Measurements from ENCODE around the gene ARHGAP19.
A peak's percentile ranks its signal among the peaks of the same experiment; 100 is the strongest.

ARHGAP19 gene

GRCh38 chr10:97197030-97197500 lies 95.4 kb downstream of the ARHGAP19 start:
- H3K4me3 ChIP-seq (ENCODE audit: low read depth in 1 of 2, low read length in 2 of 2): no peak overlapping the region
- H3K27ac ChIP-seq (ENCODE audit: low read depth, low read length): no peak overlapping the region
- H3K9ac ChIP-seq (ENCODE audit: low read length): no peak overlapping the region
- peaks cover 4% of the 10 kb centered on the region for H3K4me1 ChIP-seq (ENCODE audit: insufficient read depth, low read length)
- no peaks in the 10 kb centered on the region for H3K36me3 ChIP-seq (ENCODE audit: insufficient read depth, low read length)
- H3K27me3 ChIP-seq (ENCODE audit: control insufficient read depth in 1 of 2, insufficient read depth in 2 of 2, low read length in 2 of 2): no peaks in the 10 kb centered on the region
- H3K9me3 ChIP-seq (ENCODE audit: low read length): no peaks in the 10 kb centered on the region

- H3K9me3 ChIP-seq (ENCODE audit: low read length): no peaks in the 10 kb centered on the region
- H3K4me1 ChIP-seq (ENCODE audit: insufficient read depth, low read length): peaks cover 4% of the 10 kb centered on the region
- no peaks in the 10 kb centered on the region for H3K36me3 ChIP-seq (ENCODE audit: insufficient read depth, low read length)
- H3K4me3 ChIP-seq (ENCODE audit: low read depth in 1 of 2, low read length in 2 of 2): peak overlapping the region; percentile 47 to 72
- H3K27ac ChIP-seq (ENCODE audit: low read depth, low read length): no peak overlapping the region
- no peak overlapping the region for H3K9ac ChIP-seq (ENCODE audit: low read length)
- no peaks in the 10 kb centered on the region for H3K27me3 ChIP-seq (ENCODE audit: control insufficient read depth in 1 of 2, insufficient read depth in 2 of 2, low read length in 2 of 2)
Observed at GRCh38 chr10:97196223-97197029, 96.0 kb downstream of the ARHGAP19 start.

- H3K9me3 ChIP-seq (ENCODE audit: low read length): no peaks in the 10 kb centered on the region
- no peaks in the 10 kb centered on the region for H3K27me3 ChIP-seq (ENCODE audit: control insufficient read depth in 1 of 2, insufficient read depth in 2 of 2, low read length in 2 of 2)
- H3K9ac ChIP-seq (ENCODE audit: low read length): no peak overlapping the region
- no peaks in the 10 kb centered on the region for H3K36me3 ChIP-seq (ENCODE audit: insufficient read depth, low read length)
- H3K4me3 ChIP-seq (ENCODE audit: low read depth in 1 of 2, low read length in 2 of 2): peak overlapping the region; percentile 47 to 72
- H3K27ac ChIP-seq (ENCODE audit: low read depth, low read length): no peak overlapping the region
- H3K4me1 ChIP-seq (ENCODE audit: insufficient read depth, low read length): peaks cover 4% of the 10 kb centered on the region
Observed at GRCh38 chr10:97195706-97196222, 96.7 kb downstream of the ARHGAP19 start.

DNA sequence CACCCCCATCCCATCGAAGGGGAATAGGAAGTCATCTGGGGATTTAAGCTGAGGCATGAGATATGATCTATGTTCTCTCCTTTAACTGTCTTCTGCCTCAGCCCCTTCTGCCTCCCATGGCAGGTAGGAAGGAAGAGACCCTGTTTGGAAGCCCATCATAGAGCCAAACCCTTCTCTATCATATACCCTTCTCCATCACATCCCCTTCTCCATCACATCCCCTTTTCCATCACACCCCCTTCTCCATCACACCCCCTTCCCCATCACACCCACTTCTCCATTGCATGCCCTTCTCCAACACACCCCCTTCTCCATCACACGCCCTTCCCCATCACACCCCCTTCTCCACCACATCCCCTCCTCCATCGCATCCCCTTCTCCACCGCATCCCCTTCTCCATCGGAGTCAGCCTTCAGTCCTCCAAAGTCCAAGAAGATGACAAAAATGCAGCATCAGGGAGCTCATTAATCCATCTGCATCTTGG lies 99.4 kb downstream of the ARHGAP19 start:
- Histone ChIP-seq H3K4me3 (ENCODE audit: low read depth in 1 of 2, low read length in 2 of 2) (no peak overlapping the region), H3K9ac (ENCODE audit: low read length) (no peak overlapping the region), H3K9me3 (ENCODE audit: low read length) (no peaks in the 10 kb centered on the region), H3K36me3 (ENCODE audit: insufficient read depth, low read length) (no peaks in the 10 kb centered on the region), H3K27ac (ENCODE audit: low read depth, low read length) (no peak overlapping the region), H3K27me3 (ENCODE audit: control insufficient read depth in 1 of 2, insufficient read depth in 2 of 2, low read length in 2 of 2) (no peaks in the 10 kb centered on the region), H3K4me1 (ENCODE audit: insufficient read depth, low read length) (peaks cover 4% of the 10 kb centered on the region)

- no peak overlapping the region for H3K4me3 ChIP-seq (ENCODE audit: low read depth in 1 of 2, low read length in 2 of 2)
- H3K36me3 ChIP-seq (ENCODE audit: insufficient read depth, low read length): no peaks in the 10 kb centered on the region
- no peak overlapping the region for H3K27ac ChIP-seq (ENCODE audit: low read depth, low read length)
- H3K4me1 ChIP-seq (ENCODE audit: insufficient read depth, low read length): no peaks in the 10 kb centered on the region
- peaks cover 0 to 16% of the 10 kb centered on the region in 2 donors for H3K27me3 ChIP-seq (ENCODE audit: control insufficient read depth in 1 of 2, insufficient read depth in 2 of 2, low read length in 2 of 2)
- H3K9ac ChIP-seq (ENCODE audit: low read length): no peak overlapping the region
- no peaks in the 10 kb centered on the region for H3K9me3 ChIP-seq (ENCODE audit: low read length)
Observed at GRCh38 chr10:97190450-97190849, 102.0 kb downstream of the ARHGAP19 start.

- Histone ChIP-seq H3K27me3 (ENCODE audit: control insufficient read depth in 1 of 2, insufficient read depth in 2 of 2, low read length in 2 of 2) (peaks cover 0 to 26% of the 10 kb centered on the region in 2 donors), H3K9me3 (ENCODE audit: low read length) (no peaks in the 10 kb centered on the region), H3K4me3 (ENCODE audit: low read depth in 1 of 2, low read length in 2 of 2) (no peak overlapping the region), H3K36me3 (ENCODE audit: insufficient read depth, low read length) (no peaks in the 10 kb centered on the region), H3K9ac (ENCODE audit: low read length) (no peak overlapping the region), H3K4me1 (ENCODE audit: insufficient read depth, low read length) (no peaks in the 10 kb centered on the region), H3K27ac (ENCODE audit: low read depth, low read length) (no peak overlapping the region)
Observed at GRCh38 chr10:97188261-97188711, 104.2 kb downstream of the ARHGAP19 start.

GRCh38 chr10:97186911-97187310 lies 105.5 kb downstream of the ARHGAP19 start:
- H3K4me1 ChIP-seq (ENCODE audit: insufficient read depth, low read length): no peaks in the 10 kb centered on the region
- H3K9ac ChIP-seq (ENCODE audit: low read length): no peak overlapping the region
- H3K27me3 ChIP-seq (ENCODE audit: control insufficient read depth in 1 of 2, insufficient read depth in 2 of 2, low read length in 2 of 2): peaks cover 0 to 26% of the 10 kb centered on the region in 2 donors
- no peaks in the 10 kb centered on the region for H3K9me3 ChIP-seq (ENCODE audit: low read length)
- H3K27ac ChIP-seq (ENCODE audit: low read depth, low read length): no peak overlapping the region
- no peak overlapping the region for H3K4me3 ChIP-seq (ENCODE audit: low read depth in 1 of 2, low read length in 2 of 2)
- no peaks in the 10 kb centered on the region for H3K36me3 ChIP-seq (ENCODE audit: insufficient read depth, low read length)

DNA sequence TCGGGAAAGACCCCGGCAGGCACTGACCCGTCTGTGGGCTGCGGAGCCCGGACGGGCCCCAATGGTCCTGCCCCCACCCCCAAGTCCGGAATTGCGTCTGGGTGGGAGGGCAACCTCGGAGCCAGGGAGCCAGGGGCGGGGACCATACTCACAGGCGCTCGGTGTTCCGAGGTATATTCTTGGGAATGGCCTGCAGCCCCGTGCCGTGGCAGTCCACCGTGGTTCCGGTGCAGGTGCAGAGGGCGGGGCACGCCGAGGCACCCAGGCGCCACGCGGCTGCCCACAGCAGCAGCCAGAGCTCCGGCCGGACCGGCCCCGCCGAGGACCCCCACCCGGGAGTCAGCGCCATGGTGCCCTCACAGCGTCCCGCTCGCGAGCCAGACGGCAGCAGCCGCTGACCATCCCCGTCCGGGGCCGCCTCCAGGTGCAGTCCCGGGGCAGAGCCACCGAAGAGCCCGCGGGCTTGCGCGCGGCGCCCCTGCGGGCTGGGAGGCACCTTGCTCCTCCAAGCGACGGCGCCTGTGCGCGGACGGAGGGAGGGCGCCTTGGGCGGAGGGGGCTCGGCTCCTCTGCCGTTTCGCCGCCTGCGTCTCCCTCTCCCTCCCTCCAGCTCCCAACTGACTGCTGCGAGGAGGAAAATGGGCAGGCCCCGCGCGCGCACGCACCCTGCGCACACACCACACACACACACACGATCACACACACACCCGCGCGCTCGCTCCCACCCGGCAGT lies 106.9 kb downstream of the ARHGAP19 start, which contains the start of gene SLIT1:
Gene SLIT1, minus strand, starts transcription at position 634 of the 733 bp plus-strand sequence. Its CDS starts 285 bp downstream, at position 349.
- no peaks in the 10 kb centered on the region for H3K36me3 ChIP-seq (ENCODE audit: insufficient read depth, low read length)
- H3K27me3 ChIP-seq (ENCODE audit: control insufficient read depth in 1 of 2, insufficient read depth in 2 of 2, low read length in 2 of 2): peaks cover 0 to 26% of the 10 kb centered on the region in 2 donors
- H3K4me1 ChIP-seq (ENCODE audit: insufficient read depth, low read length): no peaks in the 10 kb centered on the region
- H3K9ac ChIP-seq (ENCODE audit: low read length): no peak within 1 kb of the TSS
- no peaks in the 10 kb centered on the region for H3K9me3 ChIP-seq (ENCODE audit: low read length)
- H3K4me3 ChIP-seq (ENCODE audit: low read depth in 1 of 2, low read length in 2 of 2): no peak within 1 kb of the TSS
- H3K27ac ChIP-seq (ENCODE audit: low read depth, low read length): no peak within 1 kb of the TSS

DNA sequence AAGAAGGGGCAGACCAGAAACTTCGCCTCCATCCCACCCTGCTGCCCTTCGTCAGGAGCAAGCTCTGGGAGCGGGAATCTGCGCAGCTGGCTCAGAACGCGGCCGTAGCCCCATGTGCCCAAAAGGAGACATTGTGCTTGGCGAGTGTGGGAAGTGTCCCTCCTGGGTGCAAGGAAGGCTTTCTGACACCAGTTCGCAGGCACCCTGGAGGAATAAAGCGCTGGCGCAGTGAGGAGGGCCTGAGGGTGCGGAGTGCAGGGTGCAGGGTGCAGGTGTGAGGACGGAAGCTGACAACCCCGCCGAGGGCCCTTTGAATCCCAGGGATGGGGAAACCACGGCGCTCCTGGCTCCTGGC lies 107.5 kb downstream of the ARHGAP19 start:
- Histone ChIP-seq H3K4me1 (ENCODE audit: insufficient read depth, low read length) (no peaks in the 10 kb centered on the region), H3K27ac (ENCODE audit: low read depth, low read length) (no peak overlapping the region), H3K9me3 (ENCODE audit: low read length) (no peaks in the 10 kb centered on the region), H3K36me3 (ENCODE audit: insufficient read depth, low read length) (no peaks in the 10 kb centered on the region), H3K4me3 (ENCODE audit: low read depth in 1 of 2, low read length in 2 of 2) (no peak overlapping the region), H3K9ac (ENCODE audit: low read length) (no peak overlapping the region), H3K27me3 (ENCODE audit: control insufficient read depth in 1 of 2, insufficient read depth in 2 of 2, low read length in 2 of 2) (peaks cover 0 to 28% of the 10 kb centered on the region in 2 donors)

DNA sequence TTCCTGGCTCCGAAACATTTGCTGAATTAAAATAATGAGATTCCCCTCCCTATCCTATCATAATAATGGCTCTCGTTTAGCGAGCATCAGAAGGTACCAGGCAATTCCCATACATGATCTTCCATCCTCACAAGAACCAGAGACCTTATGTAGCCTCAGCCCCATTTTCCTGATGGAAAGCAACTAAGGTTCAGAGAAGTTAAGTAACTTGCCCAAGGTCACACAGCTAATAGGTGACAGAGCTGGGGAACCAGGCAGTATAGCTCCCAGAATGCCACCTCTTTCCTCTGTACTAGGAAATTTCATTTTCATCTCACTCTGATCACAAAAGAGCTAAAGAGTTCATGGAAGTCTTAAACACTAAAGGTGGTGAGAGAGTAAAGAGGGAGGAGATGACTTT lies 109.1 kb downstream of the ARHGAP19 start:
- Histone ChIP-seq H3K4me3 (ENCODE audit: low read depth in 1 of 2, low read length in 2 of 2) (no peak overlapping the region), H3K36me3 (ENCODE audit: insufficient read depth, low read length) (no peaks in the 10 kb centered on the region), H3K27ac (ENCODE audit: low read depth, low read length) (no peak overlapping the region), H3K9ac (ENCODE audit: low read length) (no peak overlapping the region), H3K27me3 (ENCODE audit: control insufficient read depth in 1 of 2, insufficient read depth in 2 of 2, low read length in 2 of 2) (peaks cover under 1 to 32% of the 10 kb centered on the region in 2 donors), H3K4me1 (ENCODE audit: insufficient read depth, low read length) (peaks cover 6% of the 10 kb centered on the region), H3K9me3 (ENCODE audit: low read length) (no peaks in the 10 kb centered on the region)

DNA sequence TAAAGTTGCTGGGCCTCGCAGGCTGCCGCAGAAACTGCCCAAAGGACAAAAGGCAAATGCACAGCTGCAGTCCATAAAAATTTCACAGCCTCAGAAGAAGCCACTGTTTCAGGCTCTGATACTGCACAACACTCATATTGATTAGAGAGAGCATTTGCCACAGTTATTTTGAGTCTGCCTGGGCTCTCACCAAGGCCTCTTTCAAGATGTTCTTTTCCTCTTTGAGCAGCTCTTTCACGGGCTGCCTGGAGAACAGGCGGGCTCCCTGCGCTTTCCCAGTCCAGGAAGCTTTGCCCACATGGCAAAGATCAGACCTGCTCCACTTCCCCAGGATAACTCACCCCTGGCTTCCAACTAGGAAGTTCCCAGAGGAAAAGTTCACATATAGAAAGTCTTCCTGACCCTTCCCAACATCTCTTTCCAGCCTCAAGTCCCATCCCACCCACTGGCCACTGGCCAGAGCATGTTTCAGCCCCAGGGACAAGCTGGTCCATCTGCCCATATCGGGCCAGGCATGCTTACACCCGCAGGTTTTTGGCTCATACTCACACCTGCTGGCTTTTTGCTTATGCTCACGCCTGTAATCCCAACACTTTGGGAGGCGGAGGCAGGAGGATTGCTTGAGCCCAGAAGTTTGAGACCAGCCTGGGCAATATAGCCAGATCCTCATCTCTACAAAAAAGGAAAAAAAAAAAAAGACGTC lies 110.0 kb downstream of the ARHGAP19 start:
- Histone ChIP-seq H3K27me3 (ENCODE audit: control insufficient read depth in 1 of 2, insufficient read depth in 2 of 2, low read length in 2 of 2) (peaks cover 6 to 32% of the 10 kb centered on the region in 2 donors), H3K4me1 (ENCODE audit: insufficient read depth, low read length) (peaks cover 6% of the 10 kb centered on the region), H3K9ac (ENCODE audit: low read length) (no peak overlapping the region), H3K36me3 (ENCODE audit: insufficient read depth, low read length) (no peaks in the 10 kb centered on the region), H3K9me3 (ENCODE audit: low read length) (no peaks in the 10 kb centered on the region), H3K27ac (ENCODE audit: low read depth, low read length) (no peak overlapping the region), H3K4me3 (ENCODE audit: low read depth in 1 of 2, low read length in 2 of 2) (no peak overlapping the region)

Measured in muscle layer of colon (tissue), 2 donors.